Hepatocyte (in vitro differentiated cells): ENCODE measurements around the gene NUAK1.

Experiments used
- CTCF ChIP-seq: fragments of 200-600 bp; sonication (generic); IDR thresholded peaks from 2 replicates; pipeline ENCODE4 v1.5.1; 2016; ENCODE audit warnings: antibody characterized with exemption, mild to moderate bottlenecking; ENCODE audit not compliant: poor library complexity
- EZH2phosphoT487 ChIP-seq: fragments of 200-600 bp; sonication (generic); IDR thresholded peaks from one replicate; pipeline ENCODE4 v1.6.1; 2018; ENCODE audit warnings: antibody characterized with exemption, mild to moderate bottlenecking, low read depth, moderate library complexity; ENCODE audit not compliant: unreplicated experiment, severe bottlenecking

GRCh38 chr12:106062693-106063092 lies 76.1 kb downstream of the NUAK1 start:
- TF ChIP-seq CTCF (no peak), EZH2phosphoT487 (no peak)
